ENCODE results near the gene SLC7A10.
"Not testable (repeated sequence)": the region's sequence is repeated elsewhere in the genome, so short reads cannot be mapped to it uniquely, and the experiment has no call there.

Gene SLC7A10

DNA sequence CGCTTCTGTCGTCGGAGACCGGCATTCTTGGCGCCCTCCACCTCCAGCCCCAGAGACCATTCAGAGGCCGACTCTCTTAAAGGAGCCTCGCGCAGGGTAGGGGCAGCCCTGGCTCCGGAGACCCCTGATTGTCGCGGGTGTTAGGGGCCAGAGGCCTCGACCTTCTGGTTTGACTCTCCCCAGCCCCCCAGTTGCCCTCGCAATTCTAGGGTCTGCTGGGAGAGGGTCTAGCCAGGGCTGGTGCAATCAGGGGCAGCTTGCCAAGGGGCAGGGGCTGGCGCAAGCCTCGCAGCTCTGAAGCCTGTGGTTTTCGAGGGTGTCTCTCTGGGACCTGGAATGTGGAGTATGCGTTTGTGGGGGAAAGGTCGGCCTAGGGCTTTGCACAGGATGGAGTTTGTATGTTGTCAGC is 1.6 kb upstream of the SLC7A10 start:
- TF ChIP-seq, protein P1, sequence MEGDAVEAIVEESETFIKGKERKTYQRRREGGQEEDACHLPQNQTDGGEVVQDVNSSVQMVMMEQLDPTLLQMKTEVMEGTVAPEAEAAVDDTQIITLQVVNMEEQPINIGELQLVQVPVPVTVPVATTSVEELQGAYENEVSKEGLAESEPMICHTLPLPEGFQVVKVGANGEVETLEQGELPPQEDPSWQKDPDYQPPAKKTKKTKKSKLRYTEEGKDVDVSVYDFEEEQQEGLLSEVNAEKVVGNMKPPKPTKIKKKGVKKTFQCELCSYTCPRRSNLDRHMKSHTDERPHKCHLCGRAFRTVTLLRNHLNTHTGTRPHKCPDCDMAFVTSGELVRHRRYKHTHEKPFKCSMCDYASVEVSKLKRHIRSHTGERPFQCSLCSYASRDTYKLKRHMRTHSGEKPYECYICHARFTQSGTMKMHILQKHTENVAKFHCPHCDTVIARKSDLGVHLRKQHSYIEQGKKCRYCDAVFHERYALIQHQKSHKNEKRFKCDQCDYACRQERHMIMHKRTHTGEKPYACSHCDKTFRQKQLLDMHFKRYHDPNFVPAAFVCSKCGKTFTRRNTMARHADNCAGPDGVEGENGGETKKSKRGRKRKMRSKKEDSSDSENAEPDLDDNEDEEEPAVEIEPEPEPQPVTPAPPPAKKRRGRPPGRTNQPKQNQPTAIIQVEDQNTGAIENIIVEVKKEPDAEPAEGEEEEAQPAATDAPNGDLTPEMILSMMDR (IDR thresholded peaks at IDR 0.05; ENCODE audit: insufficient read depth, low read depth, low read length, missing control alignments), result no peak
- H3K4me3 ChIP-seq (ENCODE audit: low read length), result no peak overlapping the region
- no peak for DNase-seq (ENCODE audit: low read depth)

DNA sequence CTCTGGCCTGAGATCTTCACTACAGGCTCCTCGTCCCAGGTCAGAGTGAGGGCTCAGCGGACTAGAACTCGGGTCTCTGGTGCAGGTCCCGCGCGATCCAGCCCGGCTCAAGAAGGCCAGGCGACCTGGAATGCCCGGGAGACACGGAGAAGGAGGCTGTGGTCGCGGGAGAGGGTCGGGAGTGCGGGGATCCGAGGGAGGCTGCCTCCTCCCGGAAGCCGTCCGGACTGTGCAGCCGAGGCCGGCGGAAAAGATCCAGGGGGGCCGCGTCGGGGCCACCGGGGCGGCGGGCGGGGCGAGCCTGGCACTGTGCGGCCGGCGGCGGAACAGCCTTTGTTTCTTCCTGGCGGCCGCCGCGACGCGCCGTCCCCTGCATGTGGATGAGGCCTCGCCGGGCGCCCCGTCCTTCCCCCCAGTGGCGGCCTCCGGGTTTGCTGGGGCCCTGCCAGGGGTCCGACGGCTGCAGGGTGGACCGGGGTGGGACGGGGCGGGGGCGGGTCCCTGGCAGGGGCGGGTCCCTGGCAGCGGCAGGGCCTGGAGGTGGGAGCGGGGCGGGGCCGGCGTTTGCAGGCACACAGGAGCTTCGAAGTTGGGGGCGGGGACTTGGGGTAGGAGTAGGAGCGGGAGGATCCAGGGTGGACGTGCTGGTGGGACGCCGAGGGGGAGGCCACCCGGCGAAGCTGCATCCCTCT is 1.0 kb upstream of the SLC7A10 start:
- TF ChIP-seq, protein P1 (IDR thresholded peaks at IDR 0.05; ENCODE audit: insufficient read depth, low read depth, low read length, missing control alignments), result no peak
- no peak for DNase-seq (ENCODE audit: low read depth)
- no peak overlapping the region for H3K4me3 ChIP-seq (ENCODE audit: low read length)

DNA sequence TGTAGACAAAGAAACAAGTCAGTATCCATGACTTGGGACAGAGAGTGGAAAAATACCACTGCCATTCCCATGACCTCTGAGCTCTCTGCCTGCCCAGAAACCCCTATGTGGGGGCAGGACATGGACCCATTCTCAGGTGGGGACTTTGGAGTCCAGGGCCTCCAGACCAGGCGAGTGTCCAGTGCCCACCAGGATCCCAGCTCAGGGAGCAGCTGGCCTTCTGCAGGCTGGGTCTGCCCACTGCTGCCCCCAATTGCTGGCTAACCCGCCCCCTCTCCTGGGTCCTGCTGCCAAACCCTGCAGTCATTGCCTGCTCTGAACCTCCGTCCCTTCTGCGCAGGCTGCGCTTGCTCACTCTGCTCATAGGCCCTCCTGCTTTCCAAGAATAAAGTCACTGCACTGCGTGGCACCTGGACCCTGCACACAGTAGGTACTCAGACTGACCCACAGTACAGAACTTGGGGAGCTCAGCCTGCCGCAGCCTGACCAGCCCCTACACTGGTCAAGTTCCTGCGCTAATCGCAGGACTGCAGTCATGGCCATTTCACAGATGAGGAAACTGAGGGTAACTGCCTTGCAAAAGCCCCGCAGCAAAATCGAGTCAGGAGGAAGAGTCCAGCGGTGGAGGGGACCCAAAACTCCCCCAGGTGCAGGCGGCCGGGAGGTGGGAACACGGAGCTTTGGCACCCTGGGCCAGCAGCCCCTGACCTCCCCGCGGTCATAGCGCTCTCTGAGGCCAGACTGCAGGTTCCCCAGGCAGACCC is 774 bp downstream of the SLC7A10 start:
- no peak for DNase-seq (ENCODE audit: low read depth)
- H3K4me3 ChIP-seq (ENCODE audit: low read length), result no peak overlapping the region
- TF ChIP-seq, protein P1 (IDR thresholded peaks at IDR 0.05; ENCODE audit: insufficient read depth, low read depth, low read length, missing control alignments), result no peak

DNA sequence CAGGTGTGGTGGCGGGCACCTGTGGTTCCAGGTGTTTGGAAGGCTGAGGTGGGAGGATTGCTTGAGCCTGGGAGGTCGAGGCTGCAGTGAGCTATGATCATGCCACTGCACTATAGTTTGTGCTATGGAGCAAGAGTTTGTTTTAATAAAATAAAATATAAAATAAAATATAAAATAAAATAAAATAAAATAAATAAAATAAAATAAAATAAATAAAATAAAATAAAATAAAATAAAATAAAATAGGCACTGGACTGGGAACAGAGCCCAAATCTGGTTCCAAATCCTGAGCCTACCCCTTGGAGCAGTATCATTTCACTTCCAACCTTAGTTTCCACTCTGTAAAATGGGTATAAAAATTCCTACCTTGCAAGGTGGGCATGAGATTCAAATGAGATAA is 3.4 kb downstream of the SLC7A10 start:
- not testable (repeated sequence) for H3K4me3 ChIP-seq (ENCODE audit: low read length); DNase-seq (ENCODE audit: low read depth)

DNA sequence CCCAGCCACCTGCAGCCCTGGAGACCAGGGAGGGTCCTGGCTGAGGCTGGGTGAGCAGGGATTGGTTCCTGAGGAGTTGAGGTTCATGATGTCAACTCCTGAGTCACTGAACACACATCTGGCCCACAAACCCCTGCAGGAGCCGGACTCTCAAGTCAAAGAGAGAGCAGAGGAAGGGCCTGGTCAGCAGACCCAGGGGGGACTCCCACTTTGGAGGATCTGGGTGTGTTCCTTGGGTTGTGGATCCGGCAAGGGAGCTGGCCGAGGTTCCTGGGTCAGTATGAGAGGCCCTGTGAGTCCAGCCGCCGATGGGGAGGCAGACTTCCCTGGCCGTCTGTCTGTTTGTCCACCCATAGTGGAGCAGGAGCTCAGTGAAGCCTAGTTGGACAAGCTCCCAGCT is 4.0 kb downstream of the SLC7A10 start:
- no peak overlapping the region for H3K4me3 ChIP-seq (ENCODE audit: low read length)
- no peak for DNase-seq (ENCODE audit: low read depth)
- TF ChIP-seq, protein P1 (IDR thresholded peaks at IDR 0.05; ENCODE audit: insufficient read depth, low read depth, low read length, missing control alignments), result no peak

DNA sequence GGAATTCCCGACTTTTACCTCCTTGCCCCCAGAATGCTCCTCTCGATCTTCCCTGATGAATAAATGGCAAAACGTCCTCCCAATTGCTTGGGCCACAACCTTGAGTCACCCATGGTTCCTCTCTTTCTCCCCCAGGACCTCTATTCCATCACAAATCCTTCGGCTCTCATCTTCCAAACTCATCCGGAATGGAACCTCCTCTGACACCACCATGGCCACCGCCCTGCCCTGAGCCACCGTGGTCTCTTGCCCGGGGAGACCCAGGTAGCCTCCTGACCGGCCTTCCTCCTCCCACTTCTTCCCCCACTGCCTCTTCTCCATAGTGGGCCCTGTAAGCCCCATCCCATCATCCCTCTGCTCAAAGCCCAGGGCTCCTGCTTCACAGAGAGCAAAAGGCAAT is 4.9 kb downstream of the SLC7A10 start:
- DNase-seq (ENCODE audit: low read depth), result no peak
- H3K4me3 ChIP-seq (ENCODE audit: low read length), result no peak overlapping the region
- TF ChIP-seq, protein P1 (IDR thresholded peaks at IDR 0.05; ENCODE audit: insufficient read depth, low read depth, low read length, missing control alignments), result no peak

DNA sequence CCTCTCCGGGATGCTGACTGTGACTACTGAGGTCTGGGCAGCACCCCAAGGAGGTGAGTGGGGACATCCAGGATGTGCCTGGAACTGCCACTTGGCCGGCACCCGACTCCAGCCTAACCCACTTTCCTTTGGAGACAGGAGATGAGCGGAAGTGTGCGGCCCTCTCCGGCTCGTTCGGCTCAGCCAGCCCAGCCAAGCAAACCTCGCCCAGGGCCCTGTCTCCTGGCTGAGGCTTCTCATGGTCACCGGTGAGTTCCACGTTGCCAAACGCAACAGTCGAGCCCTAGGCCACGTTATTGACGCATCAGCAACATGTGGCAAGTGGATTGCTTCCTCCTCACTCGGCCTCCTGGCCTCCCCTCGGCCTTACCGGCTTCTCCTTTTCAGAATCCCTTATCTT is 5.5 kb downstream of the SLC7A10 start:
- DNase-seq (ENCODE audit: low read depth), result no peak
- TF ChIP-seq, protein P1 (IDR thresholded peaks at IDR 0.05; ENCODE audit: insufficient read depth, low read depth, low read length, missing control alignments), result no peak
- no peak overlapping the region for H3K4me3 ChIP-seq (ENCODE audit: low read length)
